GM19035 (cell line): ENCODE data around the gene AGBL4.
"Not testable (repeated sequence)": the region's sequence is repeated elsewhere in the genome, so short reads cannot be mapped to it uniquely, and the experiment has no call there.

Experiments
- ATAC-seq: cut with Tn5 transposase; IDR thresholded peaks from one replicate; pipeline ENCODE4 v1.9.1; 2021; ENCODE audit not compliant: unreplicated experiment

AGBL4 gene

GRCh38 chr1:49051647-49052046 is 972.1 kb downstream of the AGBL4 start:
- no peak for ATAC-seq

- ATAC-seq = no peak
Observed at GRCh38 chr1:49050041-49050440, 973.7 kb downstream of the AGBL4 start.

- ATAC-seq = no peak
Observed at GRCh38 chr1:49048188-49048587, 975.6 kb downstream of the AGBL4 start.

- no peak for ATAC-seq
Observed at GRCh38 chr1:49046305-49046704, 977.4 kb downstream of the AGBL4 start.

- ATAC-seq = no peak
Observed at GRCh38 chr1:49045371-49045770, 978.4 kb downstream of the AGBL4 start.

GRCh38 chr1:49036700-49037099 is 987.1 kb downstream of the AGBL4 start:
- no peak for ATAC-seq

DNA sequence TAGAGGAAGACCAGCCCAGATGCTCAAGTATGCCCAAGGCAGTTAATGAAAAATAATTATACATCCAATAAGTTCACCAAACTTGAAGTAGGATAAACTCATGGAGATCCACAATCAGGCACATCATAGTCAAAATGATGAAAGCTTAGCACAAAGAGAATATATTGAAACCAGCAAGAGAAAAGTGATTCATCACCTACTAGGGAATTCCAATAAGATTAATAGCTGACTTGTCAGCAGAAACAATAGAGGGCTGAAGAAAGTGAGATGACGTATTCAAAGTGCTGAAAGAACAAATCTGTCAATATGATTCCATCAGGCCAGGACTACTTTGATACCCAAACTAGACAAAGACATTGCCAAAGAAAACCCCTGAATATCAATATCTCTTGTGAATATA is 995.4 kb downstream of the AGBL4 start:
- no peak for ATAC-seq

DNA sequence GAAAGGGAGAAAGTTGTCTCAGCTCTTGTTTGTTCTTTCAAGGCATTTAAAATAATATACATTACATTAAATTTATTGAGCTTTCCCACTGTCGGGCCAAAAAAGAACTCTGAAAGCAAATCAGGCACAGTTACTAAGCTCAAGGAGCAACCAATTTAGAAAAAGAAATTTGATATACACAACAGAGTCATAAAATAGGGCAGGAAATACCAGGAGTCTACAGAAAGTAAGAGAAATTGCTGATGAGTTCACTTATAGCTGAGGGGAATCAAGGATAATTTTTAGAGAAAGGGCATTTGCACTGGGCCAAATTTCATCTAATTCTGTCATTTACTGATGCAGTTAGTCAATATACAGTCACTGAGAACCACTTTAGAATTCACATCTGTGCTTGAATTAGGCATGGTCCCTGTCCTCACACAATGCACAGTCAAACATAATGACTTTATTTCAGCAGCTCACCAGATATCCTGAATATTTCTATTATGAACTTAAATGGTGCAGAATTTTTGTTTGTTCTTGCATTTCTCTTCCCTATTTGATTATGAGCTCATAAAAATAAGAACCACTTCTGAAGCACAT is 997.4 kb downstream of the AGBL4 start:
- ATAC-seq = no peak

DNA sequence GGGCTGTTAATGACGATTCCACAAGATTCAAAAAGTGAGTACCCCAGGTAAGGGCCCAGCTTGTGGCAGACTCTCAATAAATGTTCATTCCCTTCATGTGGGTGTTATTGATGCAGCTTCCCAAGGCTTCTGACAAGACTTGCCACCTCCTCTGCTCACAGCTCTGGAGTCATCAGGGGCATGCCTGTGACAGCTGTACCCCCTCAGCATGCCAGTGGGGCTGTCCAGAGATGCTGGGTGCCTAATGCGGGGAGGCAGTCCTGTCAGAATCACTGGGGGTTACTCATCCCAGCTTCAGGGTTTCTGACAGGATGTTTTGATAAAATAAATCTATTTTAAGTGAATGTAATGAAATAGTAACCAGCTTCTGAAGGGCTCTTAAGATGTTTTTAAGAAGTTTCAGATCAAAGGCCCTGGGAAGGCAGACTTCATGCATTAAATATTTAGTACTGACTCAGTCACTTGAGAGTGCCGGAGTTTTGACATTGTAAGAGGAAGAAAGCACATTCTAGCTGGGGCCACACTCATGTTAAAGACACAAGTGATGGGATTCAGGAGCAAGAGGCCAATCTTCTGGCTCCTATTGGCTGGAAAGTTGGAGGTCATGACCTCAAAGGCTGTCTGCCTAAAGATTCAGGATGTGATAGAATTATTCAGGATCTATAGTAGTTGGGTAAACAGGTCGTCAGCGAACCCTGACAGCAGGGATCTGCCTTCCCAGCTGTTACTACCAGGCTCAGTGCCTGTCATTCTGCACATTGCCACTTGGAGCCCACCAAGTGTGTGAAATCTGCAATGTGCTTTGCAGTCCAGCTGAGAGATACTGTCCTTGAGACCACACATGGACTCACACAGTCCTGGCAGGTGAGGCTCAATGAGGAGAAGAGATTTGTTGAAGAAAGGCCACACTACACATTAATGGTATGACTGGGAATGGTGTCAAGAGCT is 1007.5 kb downstream of the AGBL4 start:
- ATAC-seq = no peak

- ATAC-seq = no peak
Observed at GRCh38 chr1:49013079-49013478, 1010.7 kb downstream of the AGBL4 start.

GRCh38 chr1:49002981-49003380 is 1020.8 kb downstream of the AGBL4 start:
- ATAC-seq = not testable (repeated sequence)

DNA sequence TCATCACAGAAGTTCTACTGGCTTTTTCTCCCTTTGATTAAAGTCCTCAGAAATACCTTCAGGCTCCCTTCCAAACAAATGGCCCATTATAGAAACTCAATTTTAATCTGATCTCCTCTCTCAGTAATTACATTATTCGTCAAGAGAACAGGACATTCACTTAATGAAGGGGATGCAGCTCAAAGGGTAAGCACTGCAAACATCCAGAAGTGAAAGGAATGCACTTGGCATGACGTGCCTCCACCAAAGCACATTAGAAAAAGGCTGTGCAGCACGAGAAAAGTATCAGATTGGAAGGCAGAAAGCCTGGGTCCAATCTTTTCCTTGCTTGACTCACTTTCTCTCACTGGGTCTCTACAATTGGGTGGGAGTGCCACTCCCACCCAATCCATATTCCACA is 1024.4 kb downstream of the AGBL4 start:
- ATAC-seq = no peak

GRCh38 chr1:48996311-48996710 is 1027.4 kb downstream of the AGBL4 start:
- ATAC-seq = no peak

GRCh38 chr1:48988633-48989197 is 1035.0 kb downstream of the AGBL4 start:
- no peak for ATAC-seq

DNA sequence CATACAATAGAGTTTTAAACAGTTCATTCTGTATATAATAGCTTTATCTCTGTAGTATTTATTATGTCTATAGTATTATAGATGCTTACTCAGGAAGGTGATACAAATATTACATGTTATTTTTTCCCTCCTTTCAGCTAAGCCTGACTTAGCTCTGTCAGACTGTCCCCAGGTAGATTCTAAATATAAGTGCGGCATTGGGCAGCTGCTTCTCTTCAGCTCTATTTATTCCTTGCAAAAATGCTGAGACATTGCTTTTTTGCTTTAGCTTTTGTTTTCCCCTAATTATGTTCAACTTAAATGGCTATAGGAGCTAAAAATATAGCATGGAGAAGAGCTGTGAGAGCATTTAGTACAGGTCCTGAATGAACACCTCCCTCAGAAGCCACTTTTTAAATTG is 1043.8 kb downstream of the AGBL4 start:
- ATAC-seq = no peak

- no peak for ATAC-seq
Observed at GRCh38 chr1:48978413-48978812, 1045.3 kb downstream of the AGBL4 start.

- no peak for ATAC-seq
Observed at GRCh38 chr1:48977273-48977672, 1046.5 kb downstream of the AGBL4 start.

DNA sequence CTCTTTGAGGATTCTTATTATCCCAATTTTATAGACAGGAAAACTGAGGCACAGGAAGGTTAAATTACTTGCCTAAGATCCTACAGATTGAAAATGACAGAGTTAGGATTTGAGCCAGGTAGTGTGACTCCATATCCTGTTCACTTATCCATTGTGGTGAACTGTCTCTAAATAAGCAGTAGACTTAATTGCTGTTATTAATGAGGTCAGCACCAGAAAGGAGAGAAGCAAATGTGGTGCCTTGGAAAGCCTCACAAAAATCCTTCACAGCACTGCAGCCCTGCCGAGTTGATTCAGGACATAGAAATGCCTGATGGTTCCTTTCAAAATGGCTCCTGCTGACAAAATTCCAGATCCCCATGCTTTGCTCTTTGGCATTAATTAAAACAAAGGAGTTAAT is 1053.8 kb downstream of the AGBL4 start:
- ATAC-seq = no peak

GRCh38 chr1:48967318-48967717 is 1056.4 kb downstream of the AGBL4 start:
- ATAC-seq = no peak

DNA sequence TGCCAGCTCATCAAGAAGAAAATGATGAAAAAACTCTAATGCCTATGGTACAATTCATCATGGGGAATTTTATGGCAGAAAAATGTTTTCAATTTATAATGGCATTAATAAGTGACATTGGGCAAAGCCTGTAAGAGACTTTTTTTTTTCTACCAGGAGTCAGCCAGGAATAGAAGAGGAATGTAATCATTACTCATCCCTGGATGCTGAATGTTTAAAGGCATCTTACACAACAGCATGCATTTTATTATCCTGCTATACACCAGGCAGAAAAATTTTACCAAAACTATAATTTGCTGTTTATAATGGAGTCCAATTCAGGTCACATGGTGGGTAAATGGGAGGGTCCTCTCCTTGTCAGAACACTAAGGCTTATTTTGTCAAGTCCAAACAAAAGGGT is 1057.2 kb downstream of the AGBL4 start:
- no peak for ATAC-seq

DNA sequence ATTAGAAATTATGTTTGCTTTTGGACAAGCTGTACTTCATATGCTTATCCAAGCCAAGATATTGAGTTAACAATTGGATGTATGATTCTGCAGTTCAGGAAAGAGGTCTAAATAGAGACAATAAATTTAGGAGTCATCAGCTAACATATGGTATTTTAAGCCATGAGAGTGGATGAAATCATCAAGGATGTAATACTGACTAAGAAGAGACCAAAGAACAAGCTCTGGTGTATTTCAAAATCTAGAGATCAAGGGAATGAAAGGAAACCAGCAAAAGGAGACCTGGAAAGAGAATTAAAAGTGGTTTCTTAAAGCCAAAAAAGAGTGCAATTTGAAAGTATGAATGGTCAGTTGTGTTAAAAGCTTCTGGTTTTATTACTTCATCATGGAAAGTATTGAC is 1063.4 kb downstream of the AGBL4 start:
- ATAC-seq = no peak

DNA sequence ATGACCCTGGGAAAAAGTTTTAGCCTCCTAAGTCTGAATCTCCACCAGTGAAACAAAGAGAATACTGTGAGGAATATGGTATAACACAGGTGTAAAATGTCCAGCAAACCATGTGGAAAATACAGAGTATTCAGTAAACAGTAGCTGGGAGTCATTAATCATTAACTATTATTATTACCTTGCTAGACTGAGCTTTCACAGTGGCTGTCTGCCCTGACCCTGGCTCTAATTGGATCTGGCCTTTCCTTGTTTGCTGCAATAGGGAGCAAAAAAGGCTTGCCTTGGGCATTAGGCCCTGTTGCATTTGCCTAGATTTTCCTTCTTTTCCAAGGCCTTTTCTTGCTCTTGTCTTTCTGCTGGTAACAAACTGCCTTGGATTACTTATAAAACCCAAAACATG is 1068.0 kb downstream of the AGBL4 start:
- ATAC-seq = no peak
